DND-41 (cell line): ENCODE data around the gene SLC25A22.

Experiments
- ATAC-seq: fragments of 200-7000 bp; cut with Tn5 transposase; 3 replicates; pipeline ENCODE4 v1.9.1; 2021; ENCODE audit warnings: low read depth; ENCODE audit not compliant: insufficient read depth
- DNase-seq: peaks from one replicate; pipeline ENCODE4 v3.0.0-alpha.2; 2020
- H2AFZ ChIP-seq: 2 replicates; pipeline ENCODE4 v1.6.0; 2012; ENCODE audit warnings: low read depth, low read length
- H3K27ac ChIP-seq: 2 replicates; pipeline ENCODE4 v1.5.1; 2012; ENCODE audit warnings: low read length, inconsistent platforms
- H3K27me3 ChIP-seq: fragments of 200-600 bp; sonication (generic); 2 replicates; pipeline ENCODE4 v1.6.0; 2012; ENCODE audit warnings: low read length, mild to moderate bottlenecking, inconsistent platforms; ENCODE audit not compliant: insufficient read depth, poor library complexity
- H3K36me3 ChIP-seq: 2 replicates; pipeline ENCODE4 v1.5.1; 2012; ENCODE audit warnings: low read length, inconsistent platforms; ENCODE audit not compliant: insufficient read depth
- H3K4me1 ChIP-seq: 2 replicates; pipeline ENCODE4 v1.5.1; 2012; ENCODE audit warnings: mild to moderate bottlenecking, low read length; ENCODE audit not compliant: insufficient read depth
- H3K4me2 ChIP-seq: 2 replicates; pipeline ENCODE4 v1.6.0; 2012; ENCODE audit warnings: mild to moderate bottlenecking, moderate library complexity, low read length, inconsistent platforms; ENCODE audit not compliant: insufficient read depth
- H3K4me3 ChIP-seq, 2 experiments: fragments of 200-600 bp in 1 of 2; shearing (Covaris generic) in 1 of 2; 2 replicates each; pipeline ENCODE4 v1.5.1; 2012 to 2016; ENCODE audit warnings: inconsistent platforms in 2 of 2, low read length in 2 of 2, mild to moderate bottlenecking in 2 of 2, low read depth in 1 of 2, moderate library complexity in 1 of 2
- H3K79me2 ChIP-seq: 2 replicates; pipeline ENCODE4 v1.6.0; 2012; ENCODE audit warnings: low read length, inconsistent platforms; ENCODE audit not compliant: insufficient read depth
- H3K9ac ChIP-seq: 2 replicates; pipeline ENCODE4 v1.6.0; 2012; ENCODE audit warnings: low read depth, mild to moderate bottlenecking, inconsistent platforms, low read length, moderate library complexity
- H3K9me3 ChIP-seq: 2 replicates; pipeline ENCODE4 v1.5.1; 2012; ENCODE audit warnings: low read length, moderate library complexity, mild to moderate bottlenecking, inconsistent platforms; ENCODE audit not compliant: insufficient read depth, severe bottlenecking
- H4K20me1 ChIP-seq: 2 replicates; pipeline ENCODE4 v1.6.0; 2012; ENCODE audit warnings: low read length; ENCODE audit not compliant: insufficient read depth
- EZH2 ChIP-seq: IDR thresholded peaks from 3 replicates; pipeline ENCODE4 v1.6.1; 2012; ENCODE audit warnings: borderline replicate concordance, low read depth, mild to moderate bottlenecking, moderate library complexity, low read length, inconsistent platforms; ENCODE audit not compliant: severe bottlenecking
- TF ChIP-seq, protein P1 (sequence below): IDR thresholded peaks from 2 replicates; pipeline ENCODE4 v1.5.1; 2012; ENCODE audit warnings: borderline replicate concordance, low read length, moderate library complexity, mild to moderate bottlenecking; ENCODE audit not compliant: poor library complexity, severe bottlenecking; ENCODE audit errors: extremely low read depth

Gene SLC25A22

DNA sequence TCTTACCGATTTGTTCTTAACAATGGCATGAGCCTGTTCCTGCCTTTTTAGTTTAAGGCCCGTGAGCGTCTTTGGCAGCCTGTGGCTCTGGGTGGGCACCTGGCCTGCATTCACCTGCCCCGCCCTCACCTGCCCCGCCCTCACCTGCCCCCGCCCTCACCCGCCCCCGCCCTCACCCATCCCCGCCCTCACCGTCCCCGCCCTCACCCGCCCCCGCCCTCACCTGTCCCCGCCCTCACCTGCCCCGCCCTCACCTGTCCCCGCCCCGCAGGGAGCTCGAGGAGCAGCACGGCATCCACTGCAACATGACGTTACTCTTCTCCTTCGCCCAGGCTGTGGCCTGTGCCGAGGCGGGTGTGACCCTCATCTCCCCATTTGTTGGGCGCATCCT, 35.0 kb downstream of the SLC25A22 start:
- Histone ChIP-seq H3K4me3 (no peak overlapping the region), H3K27ac (no peak overlapping the region), H3K9me3 (no peaks in the 10 kb centered on the region), H3K9ac (no peak overlapping the region), H4K20me1 (peaks cover 45% of the 10 kb centered on the region), H3K4me2 (no peak overlapping the region), H3K27me3 (no peaks in the 10 kb centered on the region), H2AFZ (no peak overlapping the region), H3K4me1 (no peaks in the 10 kb centered on the region), H3K36me3 (peaks cover 83% of the 10 kb centered on the region), H3K79me2 (no peaks in the 10 kb centered on the region; the same call in 1 of the 2 replicates)
- no peak for ATAC-seq
- no peak for TF ChIP-seq EZH2
- TF ChIP-seq, protein P1, sequence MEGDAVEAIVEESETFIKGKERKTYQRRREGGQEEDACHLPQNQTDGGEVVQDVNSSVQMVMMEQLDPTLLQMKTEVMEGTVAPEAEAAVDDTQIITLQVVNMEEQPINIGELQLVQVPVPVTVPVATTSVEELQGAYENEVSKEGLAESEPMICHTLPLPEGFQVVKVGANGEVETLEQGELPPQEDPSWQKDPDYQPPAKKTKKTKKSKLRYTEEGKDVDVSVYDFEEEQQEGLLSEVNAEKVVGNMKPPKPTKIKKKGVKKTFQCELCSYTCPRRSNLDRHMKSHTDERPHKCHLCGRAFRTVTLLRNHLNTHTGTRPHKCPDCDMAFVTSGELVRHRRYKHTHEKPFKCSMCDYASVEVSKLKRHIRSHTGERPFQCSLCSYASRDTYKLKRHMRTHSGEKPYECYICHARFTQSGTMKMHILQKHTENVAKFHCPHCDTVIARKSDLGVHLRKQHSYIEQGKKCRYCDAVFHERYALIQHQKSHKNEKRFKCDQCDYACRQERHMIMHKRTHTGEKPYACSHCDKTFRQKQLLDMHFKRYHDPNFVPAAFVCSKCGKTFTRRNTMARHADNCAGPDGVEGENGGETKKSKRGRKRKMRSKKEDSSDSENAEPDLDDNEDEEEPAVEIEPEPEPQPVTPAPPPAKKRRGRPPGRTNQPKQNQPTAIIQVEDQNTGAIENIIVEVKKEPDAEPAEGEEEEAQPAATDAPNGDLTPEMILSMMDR = no peak
- no peak for DNase-seq

DNA sequence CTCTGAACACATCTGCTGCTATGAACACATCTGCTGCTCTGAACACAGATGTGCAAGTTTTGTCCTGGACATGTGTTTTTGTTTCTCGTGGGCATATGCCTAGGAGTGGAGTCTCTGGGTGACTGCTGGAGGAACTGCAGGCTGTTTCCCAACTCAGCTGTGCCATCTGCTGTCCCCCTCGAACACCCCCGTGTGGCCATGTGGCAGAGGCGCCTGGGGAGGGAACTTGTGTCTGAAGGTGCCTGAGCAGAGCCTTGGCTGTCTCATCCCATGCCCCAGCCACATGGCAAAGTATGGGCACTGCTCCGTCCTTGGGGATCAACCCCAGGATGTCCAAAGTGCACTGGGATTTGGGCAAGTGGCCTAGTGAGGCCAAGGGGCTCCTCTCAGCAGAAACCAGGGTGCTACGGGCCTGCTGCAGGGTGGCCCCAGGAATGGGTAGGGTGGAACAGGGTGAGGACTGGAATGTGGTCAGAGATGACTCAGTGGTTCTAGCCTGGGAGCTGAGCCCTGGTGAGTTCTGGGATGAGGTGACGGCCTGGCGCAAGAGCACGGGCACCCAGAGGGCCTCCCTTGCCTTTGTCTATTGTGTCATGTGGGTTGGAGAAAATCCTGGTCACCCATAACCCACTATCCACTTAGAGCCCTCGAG, 35.5 kb downstream of the SLC25A22 start:
- Histone ChIP-seq H3K4me1 (no peaks in the 10 kb centered on the region), H3K4me2 (no peak overlapping the region), H3K36me3 (peaks cover 85% of the 10 kb centered on the region), H3K27ac (peak overlapping the region; percentile 27; the same call in 1 of the 2 replicates), H3K9me3 (no peaks in the 10 kb centered on the region), H3K27me3 (no peaks in the 10 kb centered on the region), H3K9ac (no peak overlapping the region), H4K20me1 (peaks cover 45% of the 10 kb centered on the region), H3K79me2 (peaks cover 2% of the 10 kb centered on the region), H2AFZ (no peak overlapping the region), H3K4me3 (no peak overlapping the region)
- TF ChIP-seq, protein P1 = peak; percentile 47
- TF ChIP-seq EZH2 = no peak
- peak; percentile 41 for DNase-seq
- ATAC-seq = peak; percentile 53

DNA sequence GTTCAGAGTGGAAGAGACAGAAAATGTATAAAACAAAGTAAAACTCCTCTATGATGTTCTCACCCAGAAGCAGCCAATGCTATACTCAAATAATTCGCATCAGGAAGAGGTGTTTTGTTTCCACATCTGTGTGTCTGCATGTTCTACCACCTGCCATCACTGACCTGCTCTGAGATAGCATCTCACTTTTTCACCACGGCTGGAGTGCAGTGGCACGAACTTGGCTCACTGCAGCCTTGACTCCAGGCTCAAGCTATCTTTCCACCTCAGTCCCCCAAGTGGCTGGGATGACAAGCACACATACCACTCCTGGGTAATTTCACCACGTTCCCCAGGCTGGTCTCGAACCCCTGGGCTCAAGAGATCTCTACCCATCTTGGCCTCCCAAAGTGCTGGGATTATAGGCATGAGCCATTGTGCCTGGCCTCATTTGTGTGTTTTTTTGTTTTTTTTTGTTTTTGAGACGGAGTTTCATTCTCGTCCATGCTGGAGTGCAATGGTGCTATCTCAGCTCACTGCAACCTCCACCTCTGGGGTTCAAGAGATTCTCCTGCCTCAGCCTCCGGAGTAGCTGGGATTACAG, 36.5 kb downstream of the SLC25A22 start:
- ATAC-seq (no peak), DNase-seq (no peak)
- H2AFZ ChIP-seq = no peak overlapping the region
- peaks cover 85% of the 10 kb centered on the region for H3K36me3 ChIP-seq
- H3K79me2 ChIP-seq = peaks cover 11% of the 10 kb centered on the region
- no peak overlapping the region for H3K27ac ChIP-seq
- H3K27me3 ChIP-seq = no peaks in the 10 kb centered on the region
- peaks cover 38% of the 10 kb centered on the region for H4K20me1 ChIP-seq
- TF ChIP-seq EZH2 = no peak
- TF ChIP-seq, protein P1 = no peak
- no peak overlapping the region for H3K4me3 ChIP-seq
- no peaks in the 10 kb centered on the region for H3K4me1 ChIP-seq
- no peaks in the 10 kb centered on the region for H3K9me3 ChIP-seq
- no peak overlapping the region for H3K4me2 ChIP-seq
- H3K9ac ChIP-seq = no peak overlapping the region
